Ammon's horn (tissue), 1 donor: ENCODE results near the gene RHBDF2.

ENCODE experiments used
- DNase-seq: peaks from one replicate; pipeline ENCODE4 v3.0.0-alpha.2; 2016; ENCODE audit warnings: low spot score

RHBDF2 gene

GRCh38 chr17:76501018-76501826 is at the start of gene RHBDF2:
Gene RHBDF2 (minus strand): TSS chr17:76501423. CDS start chr17:76481524, 19,899 bp downstream.
- DNase-seq, result peak; percentile 82

GRCh38 chr17:76549539-76549938 is 48.3 kb upstream of the RHBDF2 start:
- no peak for DNase-seq

- DNase-seq, result no peak
Observed at GRCh38 chr17:76549215-76549518, 47.9 kb upstream of the RHBDF2 start.

GRCh38 chr17:76548378-76549214 is 47.4 kb upstream of the RHBDF2 start:
- no peak for DNase-seq

- DNase-seq, result no peak
Observed at GRCh38 chr17:76547642-76548202, 46.5 kb upstream of the RHBDF2 start.

GRCh38 chr17:76547183-76547641 is 46.0 kb upstream of the RHBDF2 start:
- peak; percentile 87 for DNase-seq

- no peak for DNase-seq
Observed at GRCh38 chr17:76546556-76547182, 45.4 kb upstream of the RHBDF2 start.

GRCh38 chr17:76545918-76546555 is 44.8 kb upstream of the RHBDF2 start:
- no peak for DNase-seq

- DNase-seq, result peak; percentile 68
Observed at GRCh38 chr17:76544546-76545365, 43.5 kb upstream of the RHBDF2 start.

GRCh38 chr17:76543826-76544545 is 42.8 kb upstream of the RHBDF2 start:
- peak; percentile 73 for DNase-seq

- DNase-seq, result no peak
Observed at GRCh38 chr17:76543482-76543825, 42.2 kb upstream of the RHBDF2 start.

- no peak for DNase-seq
Observed at GRCh38 chr17:76542984-76543383, 41.8 kb upstream of the RHBDF2 start.

GRCh38 chr17:76542566-76542971 is 41.3 kb upstream of the RHBDF2 start:
- no peak for DNase-seq

- DNase-seq, result no peak
Observed at GRCh38 chr17:76541739-76542454, 40.7 kb upstream of the RHBDF2 start.

- DNase-seq, result peak; percentile 99
Observed at GRCh38 chr17:76540381-76541300, 39.4 kb upstream of the RHBDF2 start.

- DNase-seq, result no peak
Observed at GRCh38 chr17:76539631-76540271, 38.5 kb upstream of the RHBDF2 start, which contains the start of gene PRCD. Gene PRCD (plus strand): TSS chr17:76540044. CDS start chr17:76540142, 98 bp downstream.

GRCh38 chr17:76538941-76539570 is 37.8 kb upstream of the RHBDF2 start:
- no peak for DNase-seq
